Liver (tissue), 9 donors: ENCODE measurements around the gene MED14. TPM values are rescaled to one million over a fixed set of nuclear protein-coding genes. Genes with fewer than 3 reads are reported as not detected.
A peak's percentile ranks its signal among the peaks of the same experiment; 100 is the strongest.

Source experiments
- DNase-seq: peaks from one replicate; pipeline ENCODE4 v3.0.0-alpha.2; 2017; ENCODE audit warnings: low spot score
- H3K27ac ChIP-seq, 2 donors: one replicate each; pipeline ENCODE4 v1.7.0; 2013; ENCODE audit warnings: inconsistent platforms in 2 of 2, low read length in 2 of 2, control low read depth in 1 of 2, low read depth in 1 of 2, mild to moderate bottlenecking in 1 of 2
- H3K27me3 ChIP-seq, 4 donors: one replicate each; pipeline versions ENCODE4 v1.6.1 to v1.7.0; 2013; ENCODE audit warnings: low read length in 3 of 4, inconsistent platforms in 1 of 4, mild to moderate bottlenecking in 1 of 4, moderate library complexity in 1 of 4; ENCODE audit not compliant: control insufficient read depth in 4 of 4, insufficient read depth in 4 of 4
- H3K36me3 ChIP-seq, 4 donors: one replicate each; pipeline versions ENCODE4 v1.6.1 to v1.7.0; 2013; ENCODE audit warnings: low read length in 3 of 4, mild to moderate bottlenecking in 3 of 4, low read depth in 1 of 4, moderate library complexity in 1 of 4; ENCODE audit not compliant: control insufficient read depth in 4 of 4, insufficient read depth in 3 of 4
- H3K4me1 ChIP-seq, 4 donors: one replicate each; pipeline versions ENCODE4 v1.6.1 to v1.7.0; 2013; ENCODE audit warnings: low read length in 3 of 4, mild to moderate bottlenecking in 3 of 4, moderate library complexity in 1 of 4; ENCODE audit not compliant: control insufficient read depth in 4 of 4, insufficient read depth in 4 of 4
- H3K4me3 ChIP-seq, 3 donors: one replicate each; pipeline versions ENCODE4 v1.6.1 to v1.7.0; 2013; ENCODE audit warnings: low read length in 3 of 3, control low read depth in 1 of 3, low read depth in 1 of 3, mild to moderate bottlenecking in 1 of 3
- H3K9ac ChIP-seq, 2 donors: one replicate each; pipeline ENCODE4 v1.7.0; 2013; ENCODE audit warnings: low read length in 2 of 2, mild to moderate bottlenecking in 2 of 2, moderate library complexity in 2 of 2, control low read depth in 1 of 2, low read depth in 1 of 2
- H3K9me3 ChIP-seq, 4 donors: one replicate each; pipeline versions ENCODE4 v1.6.1 to v1.7.0; 2013; ENCODE audit warnings: low read length in 3 of 4; ENCODE audit not compliant: control insufficient read depth in 4 of 4
- EGR1 ChIP-seq, 2 donors: IDR thresholded peaks; 2 replicates each; pipeline ENCODE4 v1.6.1; 2016 to 2018; ENCODE audit warnings: antibody characterized with exemption in 2 of 2, low read depth in 2 of 2
- FOXA1 ChIP-seq: IDR thresholded peaks from 2 replicates; pipeline ENCODE4 v1.6.1; 2016; ENCODE audit warnings: antibody characterized with exemption
- FOXA2 ChIP-seq: IDR thresholded peaks from 2 replicates; pipeline ENCODE4 v1.6.1; 2016; ENCODE audit warnings: antibody characterized with exemption
- GABPA ChIP-seq, 2 donors: IDR thresholded peaks in 1 of 2; conservative IDR thresholded peaks in 1 of 2; 2 replicates each; pipeline ENCODE4 v1.6.1; 2016; ENCODE audit warnings: antibody characterized with exemption in 2 of 2, mild to moderate bottlenecking in 1 of 2, moderate library complexity in 1 of 2
- HNF4A ChIP-seq, 2 donors: conservative IDR thresholded peaks; 2 replicates each; pipeline ENCODE4 v1.6.1; 2016; ENCODE audit warnings: antibody characterized with exemption in 2 of 2, mild to moderate bottlenecking in 2 of 2
- HNF4G ChIP-seq: IDR thresholded peaks from 2 replicates; pipeline ENCODE4 v1.6.1; 2016; ENCODE audit warnings: antibody characterized with exemption
- JUND ChIP-seq, 2 donors: IDR thresholded peaks; 2 replicates each; pipeline ENCODE4 v1.6.1; 2016; ENCODE audit warnings: antibody characterized with exemption in 2 of 2
- NR2F2 ChIP-seq: IDR thresholded peaks from 2 replicates; pipeline ENCODE4 v1.6.1; 2016; ENCODE audit warnings: antibody characterized with exemption
- RAD21 ChIP-seq, 2 donors: IDR thresholded peaks; 2 replicates each; pipeline ENCODE4 v1.6.1; 2016; ENCODE audit warnings: antibody characterized with exemption in 2 of 2, mild to moderate bottlenecking in 2 of 2
- RXRA ChIP-seq, 2 donors: IDR thresholded peaks; 2 replicates each; pipeline ENCODE4 v1.6.1; 2017 to 2018; ENCODE audit warnings: antibody characterized with exemption in 2 of 2, mild to moderate bottlenecking in 1 of 2
- SP1 ChIP-seq: IDR thresholded peaks from 2 replicates; pipeline ENCODE4 v1.6.1; 2018; ENCODE audit warnings: antibody characterized with exemption, mild to moderate bottlenecking
- TAF1 ChIP-seq: conservative IDR thresholded peaks from 2 replicates; pipeline ENCODE4 v1.6.1; 2016; ENCODE audit warnings: antibody characterized with exemption, mild to moderate bottlenecking
- YY1 ChIP-seq: IDR thresholded peaks from 2 replicates; pipeline ENCODE4 v1.6.1; 2016; ENCODE audit warnings: antibody characterized with exemption, mild to moderate bottlenecking
- WGBS: extraction: QIAGEN DNeasy Blood & Tissue Kit; methylation state at CpG from one replicate; pipeline ENCODE4 v1.1.7; 2013; 5-methylcytosine and 5-hydroxymethylcytosine counted together
- polyA plus RNA-seq, 2 donors: library from polyadenylated mRNA; stranded (reverse) in 1 of 2; unstranded in 1 of 2; fragments of 200-250 nt in 1 of 2; fragments of >200 nt in 1 of 2; fragmentation: Nextera tagmentation in 1 of 2; extraction: Ambion mirVana in 1 of 2; gene quantifications; one replicate each; pipeline versions ENCODE4 v1.2.1 to v1.2.3, GENCODE V29; 2013 to 2015
- total RNA-seq, 2 donors: library from RNA; depleted of rRNA; stranded (reverse); fragments of >200 nt; gene quantifications; one replicate each; pipeline ENCODE4 v1.2.3, GENCODE V29; 2014
- TF ChIP-seq, protein P1 (sequence below): IDR thresholded peaks from 2 replicates; pipeline ENCODE4 v1.6.1; 2016; ENCODE audit warnings: antibody characterized with exemption
- TF ChIP-seq, protein P2 (sequence below): fragments of 150-350 bp; IDR thresholded peaks from 2 replicates; pipeline ENCODE4 v1.5.1; 2017; ENCODE audit warnings: improper control_type of control experiment, low read depth, low read length; ENCODE audit not compliant: missing input control
- TF ChIP-seq, protein P3 (sequence below): IDR thresholded peaks from 2 replicates; pipeline ENCODE4 v1.6.1; 2016; ENCODE audit warnings: antibody characterized with exemption
- TF ChIP-seq, protein P4 (sequence below): IDR thresholded peaks from 2 replicates; pipeline ENCODE4 v1.6.1; 2016; ENCODE audit warnings: antibody characterized with exemption
- TF ChIP-seq, protein P5 (sequence below): IDR thresholded peaks from 2 replicates; pipeline ENCODE4 v1.6.1; 2016; ENCODE audit warnings: antibody characterized with exemption, mild to moderate bottlenecking
- donor health status: healthy.
- donor health status: healthy.
- donor health status: healthy.
- donor health status: healthy.
- donor health status: healthy.

MED14 gene
- total and polyA plus RNA-seq, 4 donors: 5.5 to 20.1 (median 7.0) TPM

DNA sequence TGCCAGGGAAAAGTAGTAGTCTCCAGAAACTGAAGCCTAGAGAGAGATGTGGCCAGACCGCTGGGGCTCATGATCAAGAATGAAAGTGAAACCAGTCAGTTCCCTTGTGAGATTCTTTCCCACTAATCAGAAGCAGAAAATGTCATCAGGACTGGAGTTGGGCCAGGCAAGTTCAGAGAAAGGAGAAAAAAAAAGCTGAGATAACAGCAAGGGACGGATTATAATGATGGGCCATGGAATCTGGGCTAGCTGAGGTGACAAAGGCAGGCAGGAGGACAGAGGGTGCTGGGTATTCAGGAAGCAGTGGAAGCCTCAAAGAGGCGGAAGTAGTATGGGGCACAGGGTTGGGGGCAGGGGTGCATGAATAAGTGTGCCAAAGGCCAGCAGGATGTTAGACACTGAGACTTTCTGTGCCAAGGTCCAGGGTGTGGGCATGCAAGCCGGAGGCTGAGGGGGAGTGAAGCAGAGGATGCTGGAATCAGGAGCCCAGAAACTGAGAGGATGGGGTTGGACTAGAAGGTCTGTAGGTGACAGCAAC, 90.5 kb downstream of the MED14 start (continued):
- no peak for TF ChIP-seq FOXA2
- TF ChIP-seq NR2F2: peak; percentile 12
- TF ChIP-seq, protein P1, sequence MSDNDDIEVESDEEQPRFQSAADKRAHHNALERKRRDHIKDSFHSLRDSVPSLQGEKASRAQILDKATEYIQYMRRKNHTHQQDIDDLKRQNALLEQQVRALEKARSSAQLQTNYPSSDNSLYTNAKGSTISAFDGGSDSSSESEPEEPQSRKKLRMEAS: peak; percentile 41

DNA sequence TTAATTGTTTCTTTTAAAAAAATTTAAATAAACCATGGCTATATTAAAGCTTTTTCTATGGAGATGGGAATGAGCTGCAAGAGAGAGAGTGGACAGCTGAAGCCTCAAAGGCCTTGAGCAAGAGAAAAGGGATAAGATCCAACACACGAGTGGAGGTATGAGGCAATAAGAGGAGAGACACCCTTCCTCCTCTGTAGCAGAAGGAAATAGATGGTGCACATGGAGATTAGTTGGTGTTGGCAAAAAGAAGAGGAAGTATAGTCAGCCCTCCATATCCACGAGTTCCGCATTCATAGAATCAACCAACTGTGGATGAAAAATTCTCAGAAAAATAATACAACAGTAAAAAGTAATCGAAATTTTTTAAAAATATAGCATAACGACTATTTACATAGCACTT, 91.2 kb downstream of the MED14 start:
- DNase-seq: no peak
- Histone ChIP-seq H3K9me3 (no peaks in the 10 kb centered on the region), H3K4me1 (peaks cover 3 to 43% (median 28%) of the 10 kb centered on the region in 4 donors), H3K9ac (peak overlapping the region in 1 of 2 donors; percentile 90), H3K27me3 (peaks cover 0 to 3% (median 0%) of the 10 kb centered on the region in 4 donors), H3K27ac (peak overlapping the region in 1 of 2 donors; percentile 98), H3K4me3 (peak overlapping the region in 1 of 3 donors; percentile 82), H3K36me3 (peaks cover 0 to 11% (median 2%) of the 10 kb centered on the region in 4 donors)
- WGBS: 45% methylated on average over 5 of the region's 5 CpGs
- TF ChIP-seq, protein P1: no peak

DNA sequence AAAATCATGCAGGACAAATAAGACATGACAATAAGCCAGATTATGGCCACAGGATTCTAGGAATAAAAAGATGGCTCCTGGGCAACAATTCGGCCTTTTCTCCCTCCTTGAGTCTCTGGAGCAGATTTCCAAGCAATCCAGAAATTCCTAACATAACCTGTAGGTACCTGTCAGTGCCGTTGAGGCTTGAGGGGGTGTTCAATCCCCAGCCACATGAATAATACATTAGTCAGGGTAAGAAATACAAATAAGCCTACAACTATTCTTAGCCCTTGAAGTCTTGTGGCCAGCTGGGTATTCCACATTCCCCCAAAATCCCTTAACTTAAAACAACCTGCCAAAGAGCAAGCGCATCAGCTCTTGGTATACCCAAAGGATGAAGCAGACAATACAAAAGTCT, 97.7 kb downstream of the MED14 start:
- no peak overlapping the region for H3K4me3 ChIP-seq
- DNase-seq: no peak
- no peaks in the 10 kb centered on the region for H3K9me3 ChIP-seq
- TF ChIP-seq, protein P1: no peak
- TF ChIP-seq GABPA (IDR thresholded peaks at IDR 0.05 in 1 of 2, conservative IDR thresholded peaks at IDR 0.05 in 1 of 2) (no peak), HNF4G (no peak), EGR1 (IDR thresholded peaks at IDR 0.05; ENCODE audit: low read depth in 2 of 2) (no peak), RXRA (IDR thresholded peaks at IDR 0.05) (no peak), RAD21 (IDR thresholded peaks at IDR 0.05) (no peak), FOXA2 (no peak), NR2F2 (no peak), TAF1 (no peak), YY1 (no peak), FOXA1 (no peak), HNF4A (conservative IDR thresholded peaks at IDR 0.05) (no peak), JUND (IDR thresholded peaks at IDR 0.05) (no peak), SP1 (no peak)
- TF ChIP-seq, protein P2, sequence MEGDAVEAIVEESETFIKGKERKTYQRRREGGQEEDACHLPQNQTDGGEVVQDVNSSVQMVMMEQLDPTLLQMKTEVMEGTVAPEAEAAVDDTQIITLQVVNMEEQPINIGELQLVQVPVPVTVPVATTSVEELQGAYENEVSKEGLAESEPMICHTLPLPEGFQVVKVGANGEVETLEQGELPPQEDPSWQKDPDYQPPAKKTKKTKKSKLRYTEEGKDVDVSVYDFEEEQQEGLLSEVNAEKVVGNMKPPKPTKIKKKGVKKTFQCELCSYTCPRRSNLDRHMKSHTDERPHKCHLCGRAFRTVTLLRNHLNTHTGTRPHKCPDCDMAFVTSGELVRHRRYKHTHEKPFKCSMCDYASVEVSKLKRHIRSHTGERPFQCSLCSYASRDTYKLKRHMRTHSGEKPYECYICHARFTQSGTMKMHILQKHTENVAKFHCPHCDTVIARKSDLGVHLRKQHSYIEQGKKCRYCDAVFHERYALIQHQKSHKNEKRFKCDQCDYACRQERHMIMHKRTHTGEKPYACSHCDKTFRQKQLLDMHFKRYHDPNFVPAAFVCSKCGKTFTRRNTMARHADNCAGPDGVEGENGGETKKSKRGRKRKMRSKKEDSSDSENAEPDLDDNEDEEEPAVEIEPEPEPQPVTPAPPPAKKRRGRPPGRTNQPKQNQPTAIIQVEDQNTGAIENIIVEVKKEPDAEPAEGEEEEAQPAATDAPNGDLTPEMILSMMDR: no peak
- TF ChIP-seq, protein P3, sequence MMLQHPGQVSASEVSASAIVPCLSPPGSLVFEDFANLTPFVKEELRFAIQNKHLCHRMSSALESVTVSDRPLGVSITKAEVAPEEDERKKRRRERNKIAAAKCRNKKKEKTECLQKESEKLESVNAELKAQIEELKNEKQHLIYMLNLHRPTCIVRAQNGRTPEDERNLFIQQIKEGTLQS: no peak
- TF ChIP-seq, protein P4, sequence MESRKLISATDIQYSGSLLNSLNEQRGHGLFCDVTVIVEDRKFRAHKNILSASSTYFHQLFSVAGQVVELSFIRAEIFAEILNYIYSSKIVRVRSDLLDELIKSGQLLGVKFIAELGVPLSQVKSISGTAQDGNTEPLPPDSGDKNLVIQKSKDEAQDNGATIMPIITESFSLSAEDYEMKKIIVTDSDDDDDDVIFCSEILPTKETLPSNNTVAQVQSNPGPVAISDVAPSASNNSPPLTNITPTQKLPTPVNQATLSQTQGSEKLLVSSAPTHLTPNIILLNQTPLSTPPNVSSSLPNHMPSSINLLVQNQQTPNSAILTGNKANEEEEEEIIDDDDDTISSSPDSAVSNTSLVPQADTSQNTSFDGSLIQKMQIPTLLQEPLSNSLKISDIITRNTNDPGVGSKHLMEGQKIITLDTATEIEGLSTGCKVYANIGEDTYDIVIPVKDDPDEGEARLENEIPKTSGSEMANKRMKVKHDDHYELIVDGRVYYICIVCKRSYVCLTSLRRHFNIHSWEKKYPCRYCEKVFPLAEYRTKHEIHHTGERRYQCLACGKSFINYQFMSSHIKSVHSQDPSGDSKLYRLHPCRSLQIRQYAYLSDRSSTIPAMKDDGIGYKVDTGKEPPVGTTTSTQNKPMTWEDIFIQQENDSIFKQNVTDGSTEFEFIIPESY: no peak
- TF ChIP-seq, protein P5, sequence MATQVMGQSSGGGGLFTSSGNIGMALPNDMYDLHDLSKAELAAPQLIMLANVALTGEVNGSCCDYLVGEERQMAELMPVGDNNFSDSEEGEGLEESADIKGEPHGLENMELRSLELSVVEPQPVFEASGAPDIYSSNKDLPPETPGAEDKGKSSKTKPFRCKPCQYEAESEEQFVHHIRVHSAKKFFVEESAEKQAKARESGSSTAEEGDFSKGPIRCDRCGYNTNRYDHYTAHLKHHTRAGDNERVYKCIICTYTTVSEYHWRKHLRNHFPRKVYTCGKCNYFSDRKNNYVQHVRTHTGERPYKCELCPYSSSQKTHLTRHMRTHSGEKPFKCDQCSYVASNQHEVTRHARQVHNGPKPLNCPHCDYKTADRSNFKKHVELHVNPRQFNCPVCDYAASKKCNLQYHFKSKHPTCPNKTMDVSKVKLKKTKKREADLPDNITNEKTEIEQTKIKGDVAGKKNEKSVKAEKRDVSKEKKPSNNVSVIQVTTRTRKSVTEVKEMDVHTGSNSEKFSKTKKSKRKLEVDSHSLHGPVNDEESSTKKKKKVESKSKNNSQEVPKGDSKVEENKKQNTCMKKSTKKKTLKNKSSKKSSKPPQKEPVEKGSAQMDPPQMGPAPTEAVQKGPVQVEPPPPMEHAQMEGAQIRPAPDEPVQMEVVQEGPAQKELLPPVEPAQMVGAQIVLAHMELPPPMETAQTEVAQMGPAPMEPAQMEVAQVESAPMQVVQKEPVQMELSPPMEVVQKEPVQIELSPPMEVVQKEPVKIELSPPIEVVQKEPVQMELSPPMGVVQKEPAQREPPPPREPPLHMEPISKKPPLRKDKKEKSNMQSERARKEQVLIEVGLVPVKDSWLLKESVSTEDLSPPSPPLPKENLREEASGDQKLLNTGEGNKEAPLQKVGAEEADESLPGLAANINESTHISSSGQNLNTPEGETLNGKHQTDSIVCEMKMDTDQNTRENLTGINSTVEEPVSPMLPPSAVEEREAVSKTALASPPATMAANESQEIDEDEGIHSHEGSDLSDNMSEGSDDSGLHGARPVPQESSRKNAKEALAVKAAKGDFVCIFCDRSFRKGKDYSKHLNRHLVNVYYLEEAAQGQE: no peak
- H3K27me3 ChIP-seq: peaks cover 0 to 3% (median 0%) of the 10 kb centered on the region in 4 donors
- H3K4me1 ChIP-seq: peaks cover 0 to 3% (median under 1%) of the 10 kb centered on the region in 4 donors
- WGBS: 97% methylated on average over 3 of the region's 3 CpGs
- H3K27ac ChIP-seq: no peak overlapping the region
- no peak overlapping the region for H3K9ac ChIP-seq
- peaks cover 5 to 57% (median 24%) of the 10 kb centered on the region in 4 donors for H3K36me3 ChIP-seq
